Activated CD4-positive, alpha-beta memory T cell treated with anti-CD3 and anti-CD28 coated beads for 36 hours (primary cell): ENCODE measurements around the gene AMH. TPM values are rescaled to one million over a fixed set of nuclear protein-coding genes. Genes with fewer than 3 reads are reported as not detected.
A peak's percentile ranks its signal among the peaks of the same experiment; 100 is the strongest.
"Not testable (repeated sequence)": the region's sequence is repeated elsewhere in the genome, so short reads cannot be mapped to it uniquely, and the experiment has no call there.

ENCODE experiments used
- CTCF ChIA-PET: fragments of 350-600 bp; sonication (Branson Sonifier 250); formaldehyde crosslinking; loops from one replicate; lab custom pipeline; 2021; ENCODE audit warnings: antibody characterized with exemption, inconsistent platforms; lab: Charles Lee
- POLR2A ChIA-PET: fragments of 350-600 bp; sonication (Branson Sonifier 250); formaldehyde crosslinking; loops from one replicate; lab custom pipeline; 2021; ENCODE audit warnings: antibody characterized with exemption; lab: Charles Lee
- DNase-seq: peaks from one replicate; pipeline ENCODE4 v3.0.0-alpha.2; 2020
- H3K27ac Mint-ChIP-seq: one replicate; pipeline ENCODE4 v1.8.0; 2021; ENCODE audit warnings: mixed read lengths
- H3K27me3 Mint-ChIP-seq: one replicate; pipeline ENCODE4 v1.8.0; 2021; ENCODE audit warnings: mixed read lengths
- H3K36me3 Mint-ChIP-seq: one replicate; pipeline ENCODE4 v1.8.0; 2021; ENCODE audit warnings: mixed read lengths
- H3K4me1 Mint-ChIP-seq: one replicate; pipeline ENCODE4 v1.8.0; 2021; ENCODE audit warnings: low read depth, mixed read lengths
- H3K4me3 Mint-ChIP-seq: one replicate; pipeline ENCODE4 v1.8.0; 2021; ENCODE audit warnings: mild to moderate bottlenecking, mixed read lengths
- H3K9me3 Mint-ChIP-seq: one replicate; pipeline ENCODE4 v1.8.0; 2021; ENCODE audit warnings: mixed read lengths
- intact Hi-C: fragments of 100-400 bp; cut with micrococcal nuclease; formaldehyde crosslinking; loops from one replicate; pipeline ENCODE4 v1.15.1; 2023
- total RNA-seq, 2 experiments: library from RNA; stranded (reverse); gene quantifications; one replicate each; pipeline ENCODE4 v1.2.3, GENCODE V29; 2021

The AMH gene
- 1 to 10 TPM; 2.8 to 3.4 TPM for total RNA-seq

GRCh38 chr19:2249010-2249866, at the start of gene AMH:
Gene AMH (plus strand): TSS chr19:2249323. CDS start chr19:2249333, 10 bp downstream.
- H3K36me3 Mint-ChIP-seq = peaks cover 16% of the 10 kb centered on the region
- intact Hi-C loops = no loop called here
- peaks cover 14% of the 10 kb centered on the region for H3K4me1 Mint-ChIP-seq
- no peak for DNase-seq
- ChIA-PET POLR2A (interaction anchor here (1.4 kb wide), 1 partner anchor 21 kb away, joined by 4 read pairs; no protein-coding TSS in a partner anchor), CTCF (interaction anchor here (1.3 to 1.5 kb wide), 2 partner anchors 12 to 13 kb away, joined by 3 to 6 read pairs; no protein-coding TSS in a partner anchor)
- no peak within 1 kb of the TSS for H3K4me3 Mint-ChIP-seq
- no peaks in the 10 kb centered on the region for H3K9me3 Mint-ChIP-seq
- H3K27me3 Mint-ChIP-seq = peaks cover 15% of the 10 kb centered on the region
- H3K27ac Mint-ChIP-seq = no peak within 1 kb of the TSS

- intact Hi-C loops = no loop called here
- Mint-ChIP-seq H3K9me3 (no peaks in the 10 kb centered on the region), H3K36me3 (peaks cover 4% of the 10 kb centered on the region), H3K27me3 (no peaks in the 10 kb centered on the region), H3K4me3 (no peak overlapping the region), H3K27ac (no peak overlapping the region), H3K4me1 (peaks cover 3% of the 10 kb centered on the region)
- CTCF ChIA-PET = interaction anchor here (0.6 to 1.2 kb wide), 3 partner anchors 29 to 48 kb away, joined by 3 to 4 read pairs (median 3); partner anchors contain the start of gene AP3D1
- POLR2A ChIA-PET = no interaction called here
- DNase-seq = no peak
Observed at GRCh38 chr19:2199861-2200623, 49.1 kb upstream of the AMH start.

- H3K27ac Mint-ChIP-seq, DNase-seq, H3K27me3 Mint-ChIP-seq, POLR2A ChIA-PET, H3K9me3 Mint-ChIP-seq, H3K4me3 Mint-ChIP-seq, H3K4me1 Mint-ChIP-seq, H3K36me3 Mint-ChIP-seq, intact Hi-C loops, CTCF ChIA-PET: not testable (repeated sequence)
Observed at GRCh38 chr19:2200624-2201294, 48.4 kb upstream of the AMH start.

GRCh38 chr19:2201473-2202148, 47.5 kb upstream of the AMH start:
- H3K36me3 Mint-ChIP-seq = peaks cover 8% of the 10 kb centered on the region
- intact Hi-C loops = no loop called here
- H3K4me1 Mint-ChIP-seq = peaks cover 3% of the 10 kb centered on the region
- DNase-seq = no peak
- no peak overlapping the region for H3K27ac Mint-ChIP-seq
- CTCF ChIA-PET = interaction anchor here (0.6 kb wide), 1 partner anchor 73 kb away, joined by 3 read pairs; no protein-coding TSS in a partner anchor
- H3K27me3 Mint-ChIP-seq = no peaks in the 10 kb centered on the region
- POLR2A ChIA-PET = no interaction called here
- no peak overlapping the region for H3K4me3 Mint-ChIP-seq
- H3K9me3 Mint-ChIP-seq = no peaks in the 10 kb centered on the region

- H3K36me3 Mint-ChIP-seq = peaks cover 8% of the 10 kb centered on the region
- intact Hi-C loops = no loop called here
- CTCF ChIA-PET = interaction anchor here (0.6 kb wide), 1 partner anchor 72 kb away, joined by 3 read pairs; no protein-coding TSS in a partner anchor
- H3K9me3 Mint-ChIP-seq = no peaks in the 10 kb centered on the region
- no peaks in the 10 kb centered on the region for H3K4me1 Mint-ChIP-seq
- no peak for DNase-seq
- POLR2A ChIA-PET = interaction anchor here (0.6 kb wide), 1 partner anchor 59 kb away, joined by 3 read pairs; no protein-coding TSS in a partner anchor
- no peak overlapping the region for H3K27ac Mint-ChIP-seq
- no peaks in the 10 kb centered on the region for H3K27me3 Mint-ChIP-seq
- no peak overlapping the region for H3K4me3 Mint-ChIP-seq
Observed at GRCh38 chr19:2202366-2202765, 46.8 kb upstream of the AMH start.

- POLR2A ChIA-PET = no interaction called here
- H3K36me3 Mint-ChIP-seq = peaks cover 22% of the 10 kb centered on the region
- no peak overlapping the region for H3K27ac Mint-ChIP-seq
- CTCF ChIA-PET = no interaction called here
- no peak overlapping the region for H3K4me3 Mint-ChIP-seq
- H3K4me1 Mint-ChIP-seq = no peaks in the 10 kb centered on the region
- intact Hi-C loops = no loop called here
- no peaks in the 10 kb centered on the region for H3K27me3 Mint-ChIP-seq
- H3K9me3 Mint-ChIP-seq = no peaks in the 10 kb centered on the region
- DNase-seq = no peak
Observed at GRCh38 chr19:2207008-2207407, 42.1 kb upstream of the AMH start.

GRCh38 chr19:2207991-2208860, 40.9 kb upstream of the AMH start:
- H3K4me3 Mint-ChIP-seq = no peak overlapping the region
- no peaks in the 10 kb centered on the region for H3K9me3 Mint-ChIP-seq
- ChIA-PET POLR2A (no interaction called here), CTCF (no interaction called here)
- no peaks in the 10 kb centered on the region for H3K4me1 Mint-ChIP-seq
- H3K36me3 Mint-ChIP-seq = peaks cover 23% of the 10 kb centered on the region
- H3K27me3 Mint-ChIP-seq = no peaks in the 10 kb centered on the region
- peak; percentile 35 for DNase-seq
- H3K27ac Mint-ChIP-seq = no peak overlapping the region
- intact Hi-C loops = no loop called here

- Mint-ChIP-seq H3K4me1 (peaks cover 2% of the 10 kb centered on the region), H3K27ac (no peak overlapping the region), H3K4me3 (no peak overlapping the region), H3K27me3 (no peaks in the 10 kb centered on the region), H3K36me3 (peaks cover 28% of the 10 kb centered on the region), H3K9me3 (no peaks in the 10 kb centered on the region)
- ChIA-PET POLR2A (no interaction called here), CTCF (no interaction called here)
- intact Hi-C loops = no loop called here
- DNase-seq = no peak
Observed at GRCh38 chr19:2208975-2209374, 40.1 kb upstream of the AMH start.

- intact Hi-C loops = no loop called here
- Mint-ChIP-seq H3K27me3 (no peaks in the 10 kb centered on the region), H3K27ac (no peak overlapping the region), H3K4me3 (no peak overlapping the region), H3K9me3 (no peaks in the 10 kb centered on the region), H3K4me1 (peaks cover 2% of the 10 kb centered on the region), H3K36me3 (peaks cover 28% of the 10 kb centered on the region)
- POLR2A ChIA-PET = interaction anchor here (0.5 kb wide), 1 partner anchor 391 kb away, joined by 3 read pairs; no protein-coding TSS in a partner anchor
- no peak for DNase-seq
- CTCF ChIA-PET = no interaction called here
Observed at GRCh38 chr19:2209408-2209807, 39.7 kb upstream of the AMH start.

GRCh38 chr19:2210206-2210605, 38.9 kb upstream of the AMH start:
- ChIA-PET CTCF (no interaction called here), POLR2A (no interaction called here)
- Mint-ChIP-seq H3K4me1 (peaks cover 9% of the 10 kb centered on the region), H3K9me3 (no peaks in the 10 kb centered on the region), H3K4me3 (no peak overlapping the region), H3K36me3 (peaks cover 33% of the 10 kb centered on the region), H3K27ac (no peak overlapping the region), H3K27me3 (no peaks in the 10 kb centered on the region)
- intact Hi-C loops = no loop called here
- DNase-seq = no peak
